Amniotic epithelial cell (primary cell): Measurements from ENCODE around the gene BCAP31.
"Not testable (repeated sequence)": the region's sequence is repeated elsewhere in the genome, so short reads cannot be mapped to it uniquely, and the experiment has no call there.

Experiments
- DNase-seq: peaks from one replicate; pipeline ENCODE4 v3.0.0-alpha.2; 2010; ENCODE audit warnings: low read depth

BCAP31 gene

DNA sequence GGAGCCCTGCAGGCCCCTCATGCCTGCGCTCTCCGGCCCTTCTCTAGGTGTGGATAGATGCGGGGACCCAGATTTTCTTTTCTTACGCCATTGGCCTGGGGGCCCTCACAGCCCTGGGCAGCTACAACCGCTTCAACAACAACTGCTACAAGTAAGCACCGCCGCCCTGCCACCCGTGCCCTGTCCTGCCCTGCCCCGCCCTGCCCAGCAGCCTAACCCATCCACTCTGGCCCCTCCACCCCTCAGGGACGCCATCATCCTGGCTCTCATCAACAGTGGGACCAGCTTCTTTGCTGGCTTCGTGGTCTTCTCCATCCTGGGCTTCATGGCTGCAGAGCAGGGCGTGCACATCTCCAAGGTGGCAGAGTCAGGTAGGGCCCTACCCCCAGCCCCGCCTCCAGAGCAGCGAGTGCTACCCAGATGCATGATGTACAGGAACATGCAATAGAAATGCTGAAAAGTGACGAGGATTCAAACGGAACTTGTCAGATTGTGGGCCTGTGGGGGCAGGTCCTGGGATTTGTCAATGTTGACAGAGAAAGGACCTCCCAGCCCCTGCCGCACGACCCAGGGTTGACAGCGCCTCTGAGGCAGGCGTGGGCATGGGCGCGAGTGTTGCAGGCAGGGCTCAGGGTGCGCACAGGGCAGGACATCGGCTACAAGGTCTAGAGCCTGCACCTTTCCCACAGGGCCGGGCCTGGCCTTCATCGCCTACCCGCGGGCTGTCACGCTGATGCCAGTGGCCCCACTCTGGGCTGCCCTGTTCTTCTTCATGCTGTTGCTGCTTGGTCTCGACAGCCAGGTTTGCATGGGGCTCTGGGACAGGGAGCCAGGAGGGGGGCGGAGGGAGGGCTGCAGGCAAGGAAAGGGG lies 30.7 kb downstream of the BCAP31 start:
- DNase-seq: no peak

DNA sequence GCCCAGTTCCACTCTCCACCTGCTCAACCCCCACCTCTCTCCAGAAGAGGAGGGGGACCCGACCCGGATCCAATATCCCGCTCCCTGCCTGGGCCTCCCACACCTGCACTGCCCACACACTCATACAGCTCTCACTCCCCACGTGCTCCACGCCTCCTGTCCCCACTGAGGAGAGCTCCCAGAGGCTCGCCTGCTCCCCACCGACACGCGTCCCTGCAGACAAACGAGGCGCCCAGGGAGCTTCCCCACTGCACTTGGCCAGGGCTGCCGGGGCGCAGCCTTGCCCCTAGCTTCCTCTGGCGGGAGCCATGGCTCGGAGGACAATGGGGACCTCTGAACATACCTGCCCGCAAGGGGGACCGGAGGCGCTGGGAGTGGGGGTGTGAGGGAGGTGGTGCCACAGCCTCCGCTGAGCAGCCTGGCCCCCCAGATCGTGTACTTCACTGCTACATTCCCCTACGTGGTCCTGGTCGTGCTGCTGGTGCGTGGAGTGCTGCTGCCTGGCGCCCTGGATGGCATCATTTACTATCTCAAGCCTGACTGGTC lies 31.5 kb downstream of the BCAP31 start:
- no peak for DNase-seq

- no peak for DNase-seq
Observed at GRCh38 chrX:153692003-153692402, 32.2 kb downstream of the BCAP31 start.

DNA sequence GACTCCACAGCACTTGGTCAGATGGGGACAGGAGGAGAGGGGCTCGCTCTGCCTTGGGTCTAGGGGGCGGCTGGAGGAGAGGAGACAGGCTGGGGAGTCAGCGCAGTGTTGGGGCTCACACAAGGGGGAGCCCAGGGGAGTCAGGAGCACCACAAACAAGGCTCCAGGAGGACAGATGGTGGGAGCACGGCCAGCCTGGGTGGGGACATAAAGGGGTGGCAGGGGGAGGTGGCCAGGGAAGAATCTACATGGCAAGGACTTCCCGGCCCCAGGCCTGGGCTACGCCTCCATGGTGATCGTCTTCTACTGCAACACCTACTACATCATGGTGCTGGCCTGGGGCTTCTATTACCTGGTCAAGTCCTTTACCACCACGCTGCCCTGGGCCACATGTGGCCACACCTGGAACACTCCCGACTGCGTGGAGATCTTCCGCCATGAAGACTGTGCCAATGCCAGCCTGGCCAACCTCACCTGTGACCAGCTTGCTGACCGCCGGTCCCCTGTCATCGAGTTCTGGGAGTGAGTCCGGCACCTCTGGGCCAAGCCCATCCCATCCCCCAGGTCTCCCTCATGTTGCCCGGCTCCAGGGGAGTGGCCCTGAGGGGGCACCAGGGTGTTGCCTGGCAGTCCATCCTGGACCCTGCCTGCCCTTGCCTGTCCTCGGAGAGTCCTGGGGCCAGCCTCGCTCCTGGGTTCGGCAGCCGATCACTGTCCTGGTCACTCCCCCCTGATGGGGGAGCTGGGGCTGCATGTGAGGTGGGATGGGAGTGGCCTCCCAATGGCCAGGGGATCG lies 33.0 kb downstream of the BCAP31 start:
- not testable (repeated sequence) for DNase-seq

DNA sequence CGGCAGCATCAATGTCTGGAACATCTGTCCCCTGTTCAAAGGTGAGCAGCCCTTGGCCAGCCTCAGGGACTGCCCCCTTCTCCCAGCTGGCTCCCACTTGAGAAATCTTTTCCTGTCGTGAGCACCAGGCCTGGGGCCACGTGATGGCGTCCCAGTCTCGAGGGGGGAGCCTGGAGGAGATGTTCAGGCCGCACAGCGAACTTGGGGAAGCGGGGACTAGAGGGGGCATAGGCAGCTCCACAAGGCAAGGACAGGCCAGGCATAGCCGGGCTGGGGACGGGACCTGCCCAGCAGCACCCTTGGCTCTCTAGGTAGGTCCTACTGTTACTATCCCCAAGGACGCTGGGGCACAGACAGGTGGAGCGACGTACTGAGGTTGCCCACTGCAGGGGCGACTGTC lies 33.7 kb downstream of the BCAP31 start:
- DNase-seq: no peak

DNA sequence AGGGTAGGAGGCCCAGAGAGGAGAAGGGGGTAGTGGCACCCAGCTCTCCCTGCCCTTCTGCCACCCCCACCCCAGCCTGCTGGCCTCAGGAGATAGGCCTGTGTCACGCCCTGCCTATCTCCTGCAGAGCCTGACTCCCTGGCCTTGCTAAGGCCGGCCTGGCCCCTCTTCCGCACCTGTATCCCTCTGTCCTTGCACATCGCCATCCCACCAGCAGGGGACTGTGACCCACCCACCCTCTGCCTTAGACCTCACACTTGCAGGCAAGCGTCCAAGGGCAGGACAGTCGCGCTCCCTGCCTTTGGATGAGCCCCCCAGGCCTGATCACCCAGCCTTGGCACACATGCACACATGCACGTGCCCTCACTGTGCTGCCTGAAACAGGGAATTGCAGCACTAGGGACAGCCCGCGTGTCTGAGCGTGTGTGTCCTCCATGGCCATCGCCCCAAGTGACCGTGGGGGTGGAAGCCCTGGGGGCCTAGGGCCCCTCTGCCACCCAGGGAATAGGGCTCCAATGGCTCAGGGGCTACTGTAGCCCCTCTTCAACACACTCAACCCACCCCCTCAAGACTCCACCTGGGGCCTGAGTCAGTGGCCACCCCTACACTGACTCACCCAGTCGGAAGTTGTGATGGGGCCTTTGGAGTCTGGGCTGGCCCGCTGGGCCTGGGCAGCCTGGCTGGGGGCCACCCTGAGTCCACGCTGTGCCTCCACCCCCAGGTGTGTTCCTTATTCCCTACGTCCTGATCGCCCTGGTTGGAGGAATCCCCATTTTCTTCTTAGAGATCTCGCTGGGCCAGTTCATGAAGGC lies 34.3 kb downstream of the BCAP31 start:
- no peak for DNase-seq

DNA sequence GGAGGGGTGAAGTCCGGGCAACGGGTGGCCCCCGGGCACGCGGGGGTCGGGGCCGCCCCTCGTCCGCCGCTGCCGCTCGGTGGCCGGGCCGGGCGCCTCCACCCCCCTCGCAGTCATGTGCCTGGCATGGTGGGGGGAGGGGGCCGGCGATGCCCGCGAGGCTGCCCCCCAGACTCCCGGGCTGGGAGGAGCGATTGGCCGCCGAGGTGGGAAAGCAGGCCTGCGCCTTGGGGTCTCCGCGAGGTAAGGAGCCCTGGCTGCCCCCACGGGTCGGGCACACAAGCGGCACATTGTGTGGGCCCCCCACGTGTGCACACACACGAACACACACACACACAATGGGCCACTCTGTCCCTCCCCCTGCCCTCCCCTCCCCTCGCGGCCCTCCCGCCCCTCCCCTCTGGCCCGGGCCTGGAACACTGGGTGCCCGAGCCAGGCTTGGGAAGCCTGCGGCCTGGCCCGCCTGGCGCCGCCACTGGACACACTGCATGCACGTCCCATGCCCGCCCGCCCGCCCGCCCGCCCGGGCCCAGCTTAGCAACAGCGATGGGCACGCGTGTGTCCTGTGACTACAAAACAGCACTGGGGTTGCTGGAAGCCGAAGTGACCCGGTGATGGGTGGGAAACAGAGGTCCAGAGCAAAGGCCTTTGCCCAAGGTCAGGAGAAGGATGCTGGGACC lies 35.1 kb downstream of the BCAP31 start:
- DNase-seq: no peak

GRCh38 chrX:153688506-153688905 lies 35.7 kb downstream of the BCAP31 start:
- no peak for DNase-seq

DNA sequence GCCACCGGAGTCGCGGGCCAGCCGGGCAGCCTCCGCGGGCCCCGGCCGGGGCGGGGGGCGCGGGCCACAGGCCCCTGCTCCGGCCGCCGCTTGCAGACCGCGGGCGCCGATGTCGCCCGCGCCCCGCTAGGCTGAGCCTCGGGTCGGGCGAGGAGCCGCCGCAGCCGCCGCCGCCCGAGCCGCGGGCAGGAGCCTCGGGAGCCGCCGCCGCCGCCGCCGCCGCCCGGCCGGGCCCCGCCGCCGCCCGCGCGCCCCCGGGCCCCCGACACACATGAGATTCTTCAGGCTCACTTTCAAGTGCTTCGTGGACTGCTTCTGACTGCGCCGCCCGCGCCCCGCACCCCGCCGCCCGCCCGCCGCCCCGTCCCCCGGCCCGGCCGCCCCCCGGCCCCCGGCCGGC lies 36.1 kb downstream of the BCAP31 start:
- DNase-seq: no peak

- DNase-seq: peak; percentile 42
Observed at GRCh38 chrX:153687121-153688039, 36.8 kb downstream of the BCAP31 start, which contains the start of gene SLC6A8. Gene SLC6A8 (plus strand): TSS chrX:153687926. CDS start chrX:153688575, 649 bp downstream.

DNA sequence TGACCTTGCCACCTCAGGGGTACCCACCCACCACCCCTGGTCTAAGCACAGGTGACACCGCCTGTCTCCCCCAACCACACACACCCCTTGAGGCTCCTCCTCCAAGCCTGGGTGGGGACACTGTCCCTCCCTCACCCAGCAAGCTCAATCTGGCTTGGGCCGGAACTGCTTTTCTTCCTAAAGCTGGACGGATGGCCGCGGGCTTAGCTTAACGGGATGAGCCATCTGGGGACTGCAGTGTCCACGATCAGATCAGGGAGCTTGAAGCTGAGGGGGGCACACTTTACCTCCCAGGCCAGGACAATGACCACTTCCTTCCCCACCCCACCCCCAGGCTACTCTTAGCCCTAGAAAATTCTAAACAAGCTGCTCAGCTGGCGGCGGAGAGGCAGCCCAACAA lies 37.5 kb downstream of the BCAP31 start:
- DNase-seq: no peak

- no peak for DNase-seq
Observed at GRCh38 chrX:153685751-153686696, 38.2 kb downstream of the BCAP31 start.

DNA sequence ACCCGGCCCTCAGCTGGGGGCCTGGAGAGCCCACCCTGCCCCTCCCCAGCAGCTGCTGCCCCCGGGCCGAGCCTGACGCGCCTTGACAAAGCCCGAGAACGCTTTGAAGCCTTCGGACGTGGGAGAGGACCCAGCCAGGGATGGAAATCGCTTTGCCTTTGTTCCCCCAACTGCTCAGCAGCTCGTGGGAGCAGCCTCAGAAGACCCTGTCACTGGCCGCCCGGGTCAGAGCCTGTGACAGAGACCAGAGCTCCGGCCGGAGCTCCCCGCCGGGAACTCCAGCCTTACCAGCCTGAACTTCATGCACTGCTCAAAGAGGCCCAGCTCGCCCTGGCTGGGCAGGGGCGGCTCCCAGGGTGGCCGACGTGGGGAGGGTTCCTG lies 39.0 kb downstream of the BCAP31 start:
- DNase-seq: no peak

DNA sequence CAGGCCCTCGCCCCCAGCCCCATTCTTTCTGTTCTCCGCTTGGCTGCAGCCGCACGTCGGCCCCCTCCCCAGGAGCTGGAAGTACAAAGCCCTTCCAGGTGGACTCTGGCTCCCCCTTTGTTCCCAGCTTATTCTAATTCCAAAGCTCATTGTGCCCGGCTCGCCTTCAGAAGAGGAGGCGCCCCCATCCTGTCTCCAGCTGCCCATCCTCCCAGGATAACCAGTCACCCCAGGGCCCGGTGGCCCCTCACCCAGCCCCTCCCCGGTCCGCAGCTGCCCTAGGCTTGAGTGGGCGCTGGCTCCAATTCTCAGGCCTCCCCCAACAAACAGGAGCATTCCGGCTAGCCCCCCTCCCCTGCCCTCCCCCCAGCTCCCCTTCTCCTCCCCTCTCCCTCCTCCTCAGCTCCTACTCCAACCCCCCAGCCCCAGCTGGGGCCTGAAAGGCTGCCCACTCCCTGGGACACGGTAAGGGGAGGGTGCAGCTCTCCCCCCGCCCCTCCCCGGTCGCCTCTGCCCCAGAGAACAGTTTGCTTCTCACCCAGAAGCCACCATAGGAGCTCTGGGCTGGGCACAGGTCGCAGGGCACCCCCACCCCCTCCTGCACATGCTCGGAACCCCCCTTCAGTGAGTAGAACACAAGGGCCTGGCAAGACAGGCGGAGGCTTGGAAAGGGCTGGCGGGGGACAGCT lies 39.6 kb downstream of the BCAP31 start:
- DNase-seq: no peak

- DNase-seq: not testable (repeated sequence)
Observed at GRCh38 chrX:153683486-153683885, 40.7 kb downstream of the BCAP31 start.

- DNase-seq: no peak
Observed at GRCh38 chrX:153681175-153681574, 43.0 kb downstream of the BCAP31 start.

GRCh38 chrX:153674219-153674851 lies 49.9 kb downstream of the BCAP31 start:
- DNase-seq: no peak
